ENCODE data around the gene WDHD1.
"Not testable (repeated sequence)": the region's sequence is repeated elsewhere in the genome, so short reads cannot be mapped to it uniquely, and the experiment has no call there.

WDHD1 gene

DNA sequence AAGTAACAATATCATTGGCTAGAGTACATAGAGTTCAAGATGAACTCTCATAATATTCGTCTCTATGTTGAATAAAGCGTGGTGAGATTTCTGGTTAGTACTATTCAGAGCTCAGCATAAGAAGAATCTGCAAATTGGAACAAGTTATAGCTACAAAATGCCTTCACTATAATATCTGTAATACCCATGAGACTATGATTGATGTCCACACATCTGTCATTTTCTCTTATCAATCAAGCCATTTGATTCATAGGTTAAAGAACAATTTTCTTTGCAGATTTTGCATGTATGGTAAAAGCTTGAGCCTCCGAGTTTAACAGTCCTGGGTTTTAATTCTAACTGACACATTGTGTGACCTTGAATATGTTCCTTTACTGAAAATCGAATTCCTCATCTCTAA, 1.6 kb upstream of the WDHD1 start:
- WGBS (ENCODE audit: insufficient coverage), result 100% methylated on average over 2 of the region's 4 CpGs
- H3K36me3 ChIP-seq (ENCODE audit: control insufficient read depth in 4 of 4, insufficient read depth in 4 of 4, low read length in 3 of 4), result peaks cover 0 to 3% (median 1%) of the 10 kb centered on the region in 4 experiments
- peak overlapping the region in 3 of 7 experiments; percentile 92 to 99 (median 94) for H3K4me3 ChIP-seq (ENCODE audit: control insufficient read depth in 1 of 7, extremely low read depth in 1 of 7, insufficient read depth in 4 of 7, low read depth in 2 of 7, low read length in 6 of 7)
- DNase-seq, result no peak
- POLR2A ChIA-PET, result interaction anchor here (0.6 kb wide), 1 partner anchor 19 kb away, joined by 4 read pairs; no protein-coding TSS in a partner anchor
- H3K27ac ChIP-seq (ENCODE audit: insufficient read depth in 1 of 2, low read depth in 1 of 2, low read length in 2 of 2, poor library complexity in 1 of 2, severe bottlenecking in 2 of 2), result no peak overlapping the region
- H3K4me1 ChIP-seq (ENCODE audit: control extremely low read depth in 1 of 4, control insufficient read depth in 4 of 4, insufficient read depth in 4 of 4, low read length in 3 of 4), result peaks cover 16 to 39% (median 28%) of the 10 kb centered on the region in 4 experiments
- CTCF ChIA-PET, result interaction anchor here (3.8 kb wide), 1 partner anchor 23 kb away, joined by 19 read pairs; the partner anchor contains the start of gene MAPK1IP1L
- no peaks in the 10 kb centered on the region for H3K9me3 ChIP-seq (ENCODE audit: control extremely low read depth in 1 of 5, control insufficient read depth in 4 of 5, insufficient read depth in 2 of 5, low read depth in 1 of 5, low read length in 4 of 5)
- H3K27me3 ChIP-seq (replicated peaks in 2 of 5; ENCODE audit: control insufficient read depth in 4 of 5, insufficient read depth in 5 of 5, low read length in 4 of 5), result no peaks in the 10 kb centered on the region

GRCh38 chr14:55028066-55028465, 1.2 kb upstream of the WDHD1 start:
- ChIA-PET CTCF (interaction anchor here (3.8 kb wide), 1 partner anchor 24 kb away, joined by 19 read pairs; the partner anchor contains the start of gene MAPK1IP1L), POLR2A (interaction anchor here (0.6 kb wide), 1 partner anchor 20 kb away, joined by 4 read pairs; no protein-coding TSS in a partner anchor)
- Histone ChIP-seq H3K27me3 (replicated peaks in 2 of 5; ENCODE audit: control insufficient read depth in 4 of 5, insufficient read depth in 5 of 5, low read length in 4 of 5) (no peaks in the 10 kb centered on the region), H3K27ac (ENCODE audit: insufficient read depth in 1 of 2, low read depth in 1 of 2, low read length in 2 of 2, poor library complexity in 1 of 2, severe bottlenecking in 2 of 2) (peak overlapping the region; percentile 79 to 87), H3K36me3 (ENCODE audit: control insufficient read depth in 4 of 4, insufficient read depth in 4 of 4, low read length in 3 of 4) (peaks cover 0 to 6% (median 2%) of the 10 kb centered on the region in 4 experiments), H3K4me1 (ENCODE audit: control extremely low read depth in 1 of 4, control insufficient read depth in 4 of 4, insufficient read depth in 4 of 4, low read length in 3 of 4) (peaks cover 16 to 39% (median 28%) of the 10 kb centered on the region in 4 experiments), H3K9me3 (ENCODE audit: control extremely low read depth in 1 of 5, control insufficient read depth in 4 of 5, insufficient read depth in 2 of 5, low read depth in 1 of 5, low read length in 4 of 5) (no peaks in the 10 kb centered on the region), H3K4me3 (ENCODE audit: control insufficient read depth in 1 of 7, extremely low read depth in 1 of 7, insufficient read depth in 4 of 7, low read depth in 2 of 7, low read length in 6 of 7) (peak overlapping the region in 6 of 7 experiments; percentile 76 to 99 (median 93))
- no peak for DNase-seq
- WGBS (ENCODE audit: insufficient coverage), result 14% methylated on average over 4 of the region's 8 CpGs

GRCh38 chr14:55026441-55026792, 482 bp downstream of the WDHD1 start:
- Histone ChIP-seq H3K27ac (ENCODE audit: insufficient read depth in 1 of 2, low read depth in 1 of 2, low read length in 2 of 2, poor library complexity in 1 of 2, severe bottlenecking in 2 of 2) (peak overlapping the region; percentile 66 to 87), H3K9me3 (ENCODE audit: control extremely low read depth in 1 of 5, control insufficient read depth in 4 of 5, insufficient read depth in 2 of 5, low read depth in 1 of 5, low read length in 4 of 5) (no peaks in the 10 kb centered on the region), H3K27me3 (replicated peaks in 2 of 5; ENCODE audit: control insufficient read depth in 4 of 5, insufficient read depth in 5 of 5, low read length in 4 of 5) (no peaks in the 10 kb centered on the region), H3K4me1 (ENCODE audit: control extremely low read depth in 1 of 4, control insufficient read depth in 4 of 4, insufficient read depth in 4 of 4, low read length in 3 of 4) (peaks cover 16 to 37% (median 26%) of the 10 kb centered on the region in 4 experiments), H3K36me3 (ENCODE audit: control insufficient read depth in 4 of 4, insufficient read depth in 4 of 4, low read length in 3 of 4) (peaks cover 0 to 12% (median 2%) of the 10 kb centered on the region in 4 experiments), H3K4me3 (ENCODE audit: control insufficient read depth in 1 of 7, extremely low read depth in 1 of 7, insufficient read depth in 4 of 7, low read depth in 2 of 7, low read length in 6 of 7) (peak overlapping the region; percentile 76 to 99 (median 92))
- no CpG with 5 or more reads among the region's 9 CpGs for WGBS (ENCODE audit: insufficient coverage)
- no peak for DNase-seq
- ChIA-PET POLR2A (interaction anchor here (0.5 to 2.0 kb wide), 4 partner anchors 12 to 178 kb away, joined by 3 to 10 read pairs (median 6); partner anchors contain the start of gene MAPK1IP1L), CTCF (interaction anchor here (1.2 to 1.7 kb wide), 3 partner anchors 8 to 39 kb away, joined by 3 to 9 read pairs (median 4); partner anchors contain the start of gene MAPK1IP1L)

- ChIA-PET CTCF (interaction anchor here (1.4 to 1.7 kb wide), 2 partner anchors 8 to 25 kb away, joined by 3 to 9 read pairs; partner anchors contain the start of gene MAPK1IP1L), POLR2A (interaction anchor here (0.5 to 2.0 kb wide), 4 partner anchors 12 to 177 kb away, joined by 3 to 10 read pairs (median 6); partner anchors contain the start of gene MAPK1IP1L)
- 34% methylated on average over 4 of the region's 7 CpGs for WGBS (ENCODE audit: insufficient coverage)
- H3K27ac ChIP-seq (ENCODE audit: insufficient read depth in 1 of 2, low read depth in 1 of 2, low read length in 2 of 2, poor library complexity in 1 of 2, severe bottlenecking in 2 of 2), result peak overlapping the region in 1 of 2 experiments; percentile 87
- DNase-seq, result no peak
- peak overlapping the region in 6 of 7 experiments; percentile 76 to 99 (median 93) for H3K4me3 ChIP-seq (ENCODE audit: control insufficient read depth in 1 of 7, extremely low read depth in 1 of 7, insufficient read depth in 4 of 7, low read depth in 2 of 7, low read length in 6 of 7)
- no peaks in the 10 kb centered on the region for H3K27me3 ChIP-seq (replicated peaks in 2 of 5; ENCODE audit: control insufficient read depth in 4 of 5, insufficient read depth in 5 of 5, low read length in 4 of 5)
- H3K4me1 ChIP-seq (ENCODE audit: control extremely low read depth in 1 of 4, control insufficient read depth in 4 of 4, insufficient read depth in 4 of 4, low read length in 3 of 4), result peaks cover 16 to 32% (median 22%) of the 10 kb centered on the region in 4 experiments
- peaks cover 0 to 12% (median 2%) of the 10 kb centered on the region in 4 experiments for H3K36me3 ChIP-seq (ENCODE audit: control insufficient read depth in 4 of 4, insufficient read depth in 4 of 4, low read length in 3 of 4)
- H3K9me3 ChIP-seq (ENCODE audit: control extremely low read depth in 1 of 5, control insufficient read depth in 4 of 5, insufficient read depth in 2 of 5, low read depth in 1 of 5, low read length in 4 of 5), result no peaks in the 10 kb centered on the region
Measured at GRCh38 chr14:55025948-55026347, 951 bp downstream of the WDHD1 start.

DNA sequence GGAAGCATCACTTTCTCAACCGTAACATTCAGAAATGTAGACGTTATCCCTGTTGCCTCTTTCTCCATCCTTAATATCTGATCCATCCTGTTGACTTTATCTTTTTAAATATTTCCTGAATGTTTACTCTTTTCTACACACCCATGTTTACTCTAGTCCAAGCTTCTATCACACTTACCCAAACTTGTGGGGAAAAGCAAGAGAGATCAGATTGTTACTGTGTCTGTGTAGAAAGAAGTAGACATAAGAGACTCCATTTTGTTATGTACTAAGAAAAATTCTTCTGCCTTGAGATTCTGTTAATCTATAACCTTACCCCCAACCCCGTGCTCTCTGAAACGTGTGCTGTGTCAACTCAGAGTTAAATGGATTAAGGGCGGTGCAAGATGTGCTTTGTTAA, 2.5 kb downstream of the WDHD1 start:
- H3K27me3 ChIP-seq (replicated peaks in 2 of 5; ENCODE audit: control insufficient read depth in 4 of 5, insufficient read depth in 5 of 5, low read length in 4 of 5); CTCF ChIA-PET; H3K4me3 ChIP-seq (ENCODE audit: control insufficient read depth in 1 of 7, extremely low read depth in 1 of 7, insufficient read depth in 4 of 7, low read depth in 2 of 7, low read length in 6 of 7); H3K9me3 ChIP-seq (ENCODE audit: control extremely low read depth in 1 of 5, control insufficient read depth in 4 of 5, insufficient read depth in 2 of 5, low read depth in 1 of 5, low read length in 4 of 5); H3K27ac ChIP-seq (ENCODE audit: insufficient read depth in 1 of 2, low read depth in 1 of 2, low read length in 2 of 2, poor library complexity in 1 of 2, severe bottlenecking in 2 of 2); POLR2A ChIA-PET; DNase-seq: not testable (repeated sequence)
- 100% methylated on average over 2 of the region's 5 CpGs for WGBS (ENCODE audit: insufficient coverage)
- peaks cover 0 to 18% (median 2%) of the 10 kb centered on the region in 4 experiments for H3K36me3 ChIP-seq (ENCODE audit: control insufficient read depth in 4 of 4, insufficient read depth in 4 of 4, low read length in 3 of 4)
- peaks cover 16 to 33% (median 21%) of the 10 kb centered on the region in 4 experiments for H3K4me1 ChIP-seq (ENCODE audit: control extremely low read depth in 1 of 4, control insufficient read depth in 4 of 4, insufficient read depth in 4 of 4, low read length in 3 of 4)

DNA sequence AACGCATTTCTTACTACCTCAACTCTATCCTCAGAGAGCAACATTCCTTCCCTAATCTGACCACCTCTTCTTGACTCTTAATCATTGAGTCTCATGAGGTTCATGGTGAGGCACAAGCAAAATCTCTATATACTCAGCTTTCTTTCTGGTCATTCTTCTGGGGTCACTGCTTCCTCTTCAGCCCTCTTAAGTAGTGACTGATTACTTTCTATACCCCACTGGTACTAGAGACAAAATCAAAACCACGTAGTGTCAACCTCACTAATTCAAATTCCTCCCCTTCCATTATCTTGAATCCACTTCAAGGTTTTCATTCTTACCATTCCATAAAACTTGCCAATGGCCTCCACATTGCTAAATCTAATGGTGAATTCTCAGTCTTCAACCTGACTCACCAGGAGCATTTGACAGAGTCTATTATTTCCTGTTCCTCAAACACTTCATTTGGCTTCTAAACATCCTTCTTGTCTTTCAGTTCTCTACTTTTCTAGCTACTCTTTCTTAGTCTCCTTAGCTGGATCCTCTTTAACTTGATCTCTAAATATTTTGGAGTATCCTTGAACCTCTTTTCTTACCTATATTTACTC, 6.8 kb downstream of the WDHD1 start:
- H3K4me3 ChIP-seq (ENCODE audit: control insufficient read depth in 1 of 7, extremely low read depth in 1 of 7, insufficient read depth in 4 of 7, low read depth in 2 of 7, low read length in 6 of 7), result no peak overlapping the region
- ChIA-PET CTCF (no interaction called here), POLR2A (no interaction called here)
- H3K4me1 ChIP-seq (ENCODE audit: control extremely low read depth in 1 of 4, control insufficient read depth in 4 of 4, insufficient read depth in 4 of 4, low read length in 3 of 4), result peaks cover 0 to 8% (median 0%) of the 10 kb centered on the region in 4 experiments
- DNase-seq, result peak in 1 of 3 donors; percentile 4
- H3K27me3 ChIP-seq (replicated peaks in 2 of 5; ENCODE audit: control insufficient read depth in 4 of 5, insufficient read depth in 5 of 5, low read length in 4 of 5), result no peaks in the 10 kb centered on the region
- 96% methylated on average over 2 of the region's 2 CpGs for WGBS (ENCODE audit: insufficient coverage)
- H3K9me3 ChIP-seq (ENCODE audit: control extremely low read depth in 1 of 5, control insufficient read depth in 4 of 5, insufficient read depth in 2 of 5, low read depth in 1 of 5, low read length in 4 of 5), result no peaks in the 10 kb centered on the region
- no peak overlapping the region for H3K27ac ChIP-seq (ENCODE audit: insufficient read depth in 1 of 2, low read depth in 1 of 2, low read length in 2 of 2, poor library complexity in 1 of 2, severe bottlenecking in 2 of 2)
- peaks cover 0 to 18% (median 3%) of the 10 kb centered on the region in 4 experiments for H3K36me3 ChIP-seq (ENCODE audit: control insufficient read depth in 4 of 4, insufficient read depth in 4 of 4, low read length in 3 of 4)

GRCh38 chr14:55015006-55015405, 11.9 kb downstream of the WDHD1 start:
- Histone ChIP-seq H3K36me3 (ENCODE audit: control insufficient read depth in 4 of 4, insufficient read depth in 4 of 4, low read length in 3 of 4) (peaks cover 2 to 24% (median 7%) of the 10 kb centered on the region in 4 experiments), H3K27me3 (replicated peaks in 2 of 5; ENCODE audit: control insufficient read depth in 4 of 5, insufficient read depth in 5 of 5, low read length in 4 of 5) (no peaks in the 10 kb centered on the region), H3K27ac (ENCODE audit: insufficient read depth in 1 of 2, low read depth in 1 of 2, low read length in 2 of 2, poor library complexity in 1 of 2, severe bottlenecking in 2 of 2) (no peak overlapping the region), H3K9me3 (ENCODE audit: control extremely low read depth in 1 of 5, control insufficient read depth in 4 of 5, insufficient read depth in 2 of 5, low read depth in 1 of 5, low read length in 4 of 5) (peaks cover 0 to 2% (median 0%) of the 10 kb centered on the region in 5 experiments), H3K4me1 (ENCODE audit: control extremely low read depth in 1 of 4, control insufficient read depth in 4 of 4, insufficient read depth in 4 of 4, low read length in 3 of 4) (peaks cover 0 to 2% (median 0%) of the 10 kb centered on the region in 4 experiments), H3K4me3 (ENCODE audit: control insufficient read depth in 1 of 7, extremely low read depth in 1 of 7, insufficient read depth in 4 of 7, low read depth in 2 of 7, low read length in 6 of 7) (no peak overlapping the region)
- ChIA-PET CTCF (no interaction called here), POLR2A (no interaction called here)
- WGBS (ENCODE audit: insufficient coverage), result 100% methylated on average over 2 of the region's 2 CpGs
- no peak for DNase-seq
